ENCODE measurements around the gene ATP12A.

The ATP12A gene

DNA sequence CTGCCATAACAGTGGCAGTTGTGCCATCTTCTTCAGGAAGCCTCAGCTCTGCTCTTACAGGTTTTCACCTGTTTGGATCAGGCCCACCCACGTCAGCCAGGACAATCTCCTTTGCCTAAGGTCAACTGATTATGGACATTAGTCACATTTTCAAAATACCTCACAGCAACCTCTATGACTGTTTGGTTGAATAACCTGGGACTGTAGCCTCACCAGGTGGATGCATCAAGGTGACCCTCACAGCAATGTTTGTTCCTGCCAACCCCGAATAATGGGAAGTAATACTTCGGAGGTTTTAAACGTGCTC is 17.2 kb upstream of the ATP12A start:
- no peak for DNase-seq (ENCODE audit: low spot score)

DNA sequence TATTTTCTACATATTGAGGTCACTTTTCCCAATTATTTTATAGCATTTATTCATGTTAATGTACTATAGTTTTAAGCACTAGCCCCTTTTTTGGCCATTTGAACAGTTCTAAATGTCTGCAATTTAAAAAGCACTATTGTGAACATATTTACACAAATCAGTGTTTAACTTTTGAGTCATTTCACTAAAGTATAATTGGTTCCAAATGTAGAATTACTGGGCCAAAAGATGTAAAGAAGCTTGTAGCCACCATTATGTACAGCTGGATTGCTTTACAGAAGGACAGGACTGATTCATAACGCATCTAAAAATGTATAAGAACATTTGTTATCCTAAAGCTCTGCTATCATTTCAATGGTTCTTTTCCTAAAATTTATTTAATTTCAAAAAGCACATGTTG is 16.6 kb upstream of the ATP12A start:
- no peak for DNase-seq (ENCODE audit: low spot score)

DNA sequence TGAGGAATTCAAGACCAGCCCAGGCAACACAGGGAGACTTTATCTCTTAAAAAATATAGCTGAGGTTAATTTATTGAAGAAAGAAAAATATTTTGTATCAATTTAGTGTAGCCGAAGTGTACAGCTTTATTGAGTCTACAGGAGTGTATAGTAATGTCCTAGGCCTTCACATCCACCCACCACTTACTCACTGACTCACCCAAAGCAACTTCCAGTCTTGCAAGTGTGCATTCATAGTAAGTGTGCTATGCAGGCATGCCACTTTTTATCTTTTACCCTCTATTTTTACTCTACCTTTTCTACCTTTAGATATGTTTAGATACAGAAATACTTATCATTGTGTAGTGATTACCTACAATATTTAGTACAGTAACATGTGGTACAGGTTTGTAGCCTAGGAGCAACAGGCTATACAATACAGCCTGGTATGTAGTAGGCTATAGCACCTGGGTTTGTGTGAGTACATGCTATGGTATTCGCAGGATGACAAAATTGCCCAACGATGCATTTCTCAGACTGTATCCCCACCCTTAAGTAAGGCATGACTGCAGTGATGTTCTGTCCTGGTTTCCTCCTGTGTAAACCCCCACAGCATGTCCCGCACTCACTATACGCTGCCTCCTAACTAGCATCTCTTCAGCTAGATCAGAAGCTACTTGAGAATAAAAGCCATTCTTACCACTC is 15.3 kb upstream of the ATP12A start:
- no peak for DNase-seq (ENCODE audit: low spot score)

GRCh38 chr13:24668511-24668910 is 11.7 kb upstream of the ATP12A start:
- no peak for DNase-seq (ENCODE audit: low spot score)

GRCh38 chr13:24668955-24669582 is 11.1 kb upstream of the ATP12A start:
- DNase-seq (ENCODE audit: low spot score), result no peak

DNA sequence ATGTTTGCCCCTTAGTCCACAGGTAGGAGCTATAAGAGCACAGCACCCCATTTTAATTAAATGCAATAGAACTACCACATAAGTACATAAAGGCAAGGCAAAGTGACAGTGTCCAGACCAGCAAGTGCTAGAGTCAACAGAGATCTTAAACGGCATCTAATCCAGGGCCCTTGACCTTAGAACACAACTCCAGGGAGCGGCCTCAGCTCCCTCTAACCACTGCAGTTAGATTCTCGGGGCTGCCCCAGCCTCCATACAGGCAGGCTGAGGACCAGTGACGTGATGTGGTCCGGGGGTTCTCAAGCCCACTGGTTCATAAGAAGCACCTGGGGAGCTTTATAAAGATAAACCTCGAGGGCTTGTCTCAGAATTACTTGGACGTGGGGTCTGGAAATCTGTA is 10.0 kb upstream of the ATP12A start:
- DNase-seq (ENCODE audit: low spot score), result no peak

DNA sequence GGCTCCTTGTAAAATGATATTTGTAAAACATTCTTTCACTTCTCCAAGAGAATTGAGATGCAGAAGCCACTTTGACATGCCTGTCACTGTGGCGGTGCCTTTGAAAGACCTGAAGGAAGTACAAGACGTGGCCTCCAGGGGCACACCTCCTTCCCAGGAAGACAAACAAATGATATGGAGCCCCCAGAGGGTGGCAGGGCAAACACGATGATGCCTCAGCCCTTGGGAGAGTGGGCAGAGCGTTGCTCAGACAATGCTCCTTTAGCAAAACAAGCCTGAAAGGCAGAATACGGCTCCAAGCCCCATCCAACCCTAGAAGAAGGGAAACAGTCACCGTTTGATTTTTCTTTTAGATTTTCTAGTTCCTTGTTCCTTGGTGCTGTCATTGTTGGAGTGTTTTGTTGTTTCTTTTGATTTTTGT is 9.2 kb upstream of the ATP12A start:
- DNase-seq (ENCODE audit: low spot score), result peak; percentile 28

GRCh38 chr13:24671386-24672113 is 8.7 kb upstream of the ATP12A start:
- DNase-seq (ENCODE audit: low spot score), result peak; percentile 40

DNA sequence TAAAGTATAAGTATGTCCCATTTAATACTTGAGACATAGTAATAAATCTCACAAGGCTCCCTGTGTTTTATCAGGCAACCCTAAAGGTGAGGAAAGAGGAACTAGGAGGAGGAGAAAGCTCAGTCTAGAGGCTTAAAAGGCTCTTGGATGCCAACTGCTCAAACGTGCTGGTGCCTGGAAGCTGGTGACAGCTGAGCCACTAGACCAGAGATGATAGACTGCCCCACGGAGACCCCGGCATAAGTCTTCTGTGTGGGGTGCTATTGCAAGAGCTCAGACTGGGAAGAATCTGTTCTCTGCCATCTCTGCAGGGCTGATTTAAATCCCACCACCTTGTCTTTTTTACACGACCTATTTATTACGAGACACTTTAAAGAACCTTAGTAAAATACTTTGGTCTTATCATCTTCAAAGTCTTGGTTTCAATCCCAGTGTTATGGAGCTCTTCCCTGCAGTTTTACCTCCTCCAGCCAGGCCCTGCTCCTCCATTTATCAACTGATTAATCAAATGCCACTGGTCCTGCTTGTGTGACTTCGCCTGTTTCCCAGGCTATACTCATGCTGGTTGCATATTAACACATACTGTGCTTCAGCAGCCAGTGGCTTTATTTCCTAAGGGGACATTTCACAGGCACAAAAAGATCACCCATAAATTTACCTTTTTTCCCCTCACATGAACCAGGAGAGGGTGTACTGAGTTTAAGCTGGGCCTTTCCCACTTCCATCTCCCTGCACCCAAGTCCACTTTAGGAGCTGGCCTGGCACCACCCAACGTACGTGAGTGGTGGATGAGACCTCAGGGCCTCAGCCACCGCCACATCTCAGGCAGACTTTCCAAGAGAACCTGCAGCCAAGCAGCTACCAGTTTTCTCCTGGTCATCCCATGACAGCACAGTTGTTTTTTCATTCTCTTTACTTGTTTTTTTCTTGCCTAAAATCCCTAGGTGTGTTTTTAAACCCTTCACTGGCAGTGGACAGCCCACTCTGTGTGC is 7.8 kb upstream of the ATP12A start:
- no peak for DNase-seq (ENCODE audit: low spot score)

GRCh38 chr13:24675806-24676570 is 4.2 kb upstream of the ATP12A start:
- DNase-seq (ENCODE audit: low spot score), result no peak

DNA sequence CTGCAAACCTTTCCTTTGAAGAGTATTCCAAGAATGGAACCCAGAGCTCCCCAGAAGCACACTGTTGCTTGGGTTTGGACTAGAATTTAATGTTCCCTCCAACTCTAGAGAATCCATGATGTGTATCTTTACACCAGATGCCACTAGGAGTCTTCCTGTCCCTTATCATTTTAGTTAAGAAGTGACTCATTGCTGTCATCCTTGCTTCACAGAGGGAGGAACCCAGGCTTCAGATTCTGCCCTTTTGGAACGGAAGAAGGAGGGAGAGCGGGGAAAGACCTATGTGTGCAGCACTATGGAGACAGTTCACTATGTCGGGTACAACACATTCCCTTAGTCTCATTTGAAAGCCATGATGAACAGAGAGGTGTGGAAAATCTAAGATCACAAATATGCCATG is 2.1 kb upstream of the ATP12A start:
- DNase-seq (ENCODE audit: low spot score), result no peak

GRCh38 chr13:24679686-24680085 is 522 bp upstream of the ATP12A start:
- no peak for DNase-seq (ENCODE audit: low spot score)

- DNase-seq (ENCODE audit: low spot score), result no peak
These were observed 855 bp downstream of the ATP12A start for GRCh38 chr13:24680921-24681604.

DNA sequence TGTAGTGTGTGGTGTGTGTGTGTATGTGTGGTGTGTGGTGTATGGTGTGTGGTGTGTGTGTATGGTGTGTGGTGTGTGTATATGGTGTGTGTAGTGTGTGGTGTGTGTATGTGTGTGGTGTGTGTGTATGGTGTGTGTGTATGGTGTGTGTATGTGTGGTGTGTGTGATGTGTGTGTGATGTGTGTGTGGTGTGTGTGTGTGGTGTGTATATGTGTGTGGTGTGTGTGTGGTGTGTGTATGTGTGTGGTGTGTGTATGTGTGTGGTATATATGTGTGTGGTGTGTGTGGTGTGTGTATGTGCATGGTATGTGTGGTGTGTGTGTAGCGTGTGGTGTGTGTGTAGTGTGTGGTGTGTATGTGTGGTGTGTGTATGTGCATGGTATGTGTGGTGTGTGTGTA is 1.7 kb downstream of the ATP12A start:
- DNase-seq (ENCODE audit: low spot score), result no peak

DNA sequence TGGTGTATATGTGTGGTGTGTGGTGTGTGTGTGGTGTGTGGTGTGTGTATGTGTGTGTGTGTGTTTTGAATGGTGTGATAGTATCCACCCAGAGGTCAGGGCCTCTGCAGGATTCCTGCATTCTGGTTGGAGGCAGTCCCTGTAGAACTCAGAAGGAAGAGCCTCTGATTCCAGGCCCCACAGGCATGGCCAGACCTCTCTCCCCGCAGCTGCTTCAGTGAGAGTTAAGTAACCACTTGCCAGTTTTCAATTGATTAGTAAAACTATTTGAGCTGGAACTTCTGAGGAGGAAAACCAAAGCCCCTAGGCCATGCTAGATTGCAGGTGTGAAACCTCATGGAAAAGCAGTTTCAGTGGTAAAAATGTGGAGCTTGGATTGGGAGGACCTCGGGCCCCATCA is 2.1 kb downstream of the ATP12A start:
- DNase-seq (ENCODE audit: low spot score), result no peak

- no peak for DNase-seq (ENCODE audit: low spot score)
These were observed 3.1 kb downstream of the ATP12A start for GRCh38 chr13:24683351-24683750.

- peak; percentile 50 for DNase-seq (ENCODE audit: low spot score)
These were observed 3.8 kb downstream of the ATP12A start for GRCh38 chr13:24683838-24684599.

GRCh38 chr13:24684600-24684998 is 4.4 kb downstream of the ATP12A start:
- DNase-seq (ENCODE audit: low spot score), result no peak

DNA sequence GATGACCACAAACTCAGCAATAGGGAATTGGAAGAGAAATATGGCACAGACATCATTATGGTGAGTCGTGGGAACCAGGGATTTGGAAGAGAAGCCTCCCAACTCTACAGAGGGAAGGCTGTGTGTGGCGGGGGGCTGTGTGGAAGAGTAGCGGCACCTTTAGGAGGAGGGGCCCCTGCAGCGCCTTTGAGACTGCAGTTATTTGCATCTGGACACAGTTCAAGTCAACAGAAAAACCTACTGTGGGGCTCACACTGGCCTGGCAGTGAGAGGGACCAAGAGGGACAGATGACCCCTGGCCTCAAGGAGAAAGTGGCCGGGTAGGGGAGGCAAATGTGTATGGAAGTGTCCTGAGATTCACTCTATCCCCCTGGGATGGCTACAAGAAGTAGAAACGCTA is 5.1 kb downstream of the ATP12A start:
- no peak for DNase-seq (ENCODE audit: low spot score)

DNA sequence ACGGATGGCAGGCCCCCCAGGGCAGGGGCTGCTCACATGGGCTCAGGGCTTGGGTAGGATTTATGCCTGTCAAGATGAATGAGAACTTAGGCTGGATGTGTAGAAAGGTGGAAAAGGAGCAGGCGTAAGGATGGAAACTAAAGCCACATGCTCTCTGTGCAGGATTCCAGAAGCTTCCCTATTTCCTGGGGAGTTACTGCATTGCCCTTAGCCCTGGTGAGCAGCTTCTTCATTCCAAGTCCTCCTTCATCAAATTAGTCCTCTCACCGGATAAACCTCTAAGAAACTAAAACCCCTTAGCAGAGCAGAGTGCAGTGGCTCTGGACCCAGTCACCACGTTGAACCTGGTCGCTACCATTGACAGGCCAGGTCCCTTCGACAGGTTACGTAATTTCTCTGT is 7.4 kb downstream of the ATP12A start:
- no peak for DNase-seq (ENCODE audit: low spot score)
